Measurements from ENCODE around the gene PARVA.

PARVA gene

GRCh38 chr11:12523180-12523924 is 146.0 kb downstream of the PARVA start:
- H3K27ac ChIP-seq (ENCODE audit: low read depth, low read length) = peak overlapping the region; percentile 21
- H3K9ac ChIP-seq (ENCODE audit: low read length) = no peak overlapping the region
- H3K4me1 ChIP-seq (ENCODE audit: control insufficient read depth, insufficient read depth, low read length) = no peaks in the 10 kb centered on the region
- no peak overlapping the region for H3K4me3 ChIP-seq (ENCODE audit: low read length)
- H3K36me3 ChIP-seq (ENCODE audit: control insufficient read depth, insufficient read depth, low read length) = peaks cover 9% of the 10 kb centered on the region
- H3K27me3 ChIP-seq (ENCODE audit: control insufficient read depth, insufficient read depth, low read length) = no peaks in the 10 kb centered on the region

DNA sequence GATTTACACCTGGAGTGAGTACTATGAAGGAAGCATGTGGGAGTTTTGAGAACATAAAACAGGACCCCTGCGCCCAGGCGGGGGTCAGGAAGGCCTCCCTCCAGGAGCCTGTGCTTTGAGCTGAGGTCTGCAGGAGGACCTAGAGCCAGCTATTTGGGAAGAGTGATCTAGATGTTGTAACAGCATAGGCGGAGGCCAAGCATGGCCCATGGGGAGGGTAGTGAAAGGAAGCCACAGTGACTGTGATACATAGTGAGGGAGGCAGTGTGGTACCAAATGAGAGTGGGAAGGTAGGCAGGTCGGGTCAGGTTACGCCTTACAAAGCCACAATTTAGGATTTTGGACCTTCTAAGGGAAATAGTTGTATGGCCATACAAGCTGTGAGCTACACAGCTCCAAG is 147.5 kb downstream of the PARVA start:
- Histone ChIP-seq H3K36me3 (ENCODE audit: control insufficient read depth, insufficient read depth, low read length) (peaks cover 9% of the 10 kb centered on the region), H3K4me1 (ENCODE audit: control insufficient read depth, insufficient read depth, low read length) (no peaks in the 10 kb centered on the region), H3K4me3 (ENCODE audit: low read length) (no peak overlapping the region), H3K27me3 (ENCODE audit: control insufficient read depth, insufficient read depth, low read length) (no peaks in the 10 kb centered on the region), H3K9ac (ENCODE audit: low read length) (no peak overlapping the region), H3K27ac (ENCODE audit: low read depth, low read length) (no peak overlapping the region)

- no peaks in the 10 kb centered on the region for H3K4me1 ChIP-seq (ENCODE audit: control insufficient read depth, insufficient read depth, low read length)
These were observed 148.2 kb downstream of the PARVA start for GRCh38 chr11:12525466-12526055.

DNA sequence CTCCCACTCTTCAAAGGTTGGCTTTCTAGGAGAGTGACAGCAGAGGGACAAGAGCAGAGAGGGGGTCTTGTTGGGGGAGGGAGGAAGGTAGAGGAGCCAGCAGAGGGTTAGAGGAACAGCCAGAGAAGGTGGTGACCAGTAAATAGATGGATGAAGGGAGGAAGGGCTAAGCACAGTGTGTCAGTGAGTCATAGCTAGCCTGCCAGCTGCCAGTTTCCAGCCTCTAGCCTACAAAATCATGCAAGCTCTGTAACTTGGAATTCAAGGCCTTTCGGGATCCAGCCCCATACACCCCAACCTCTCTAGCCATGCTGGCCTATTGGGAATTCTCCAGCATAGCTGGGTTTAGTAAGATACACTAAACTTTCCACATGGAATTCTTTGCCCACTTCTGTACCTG is 149.4 kb downstream of the PARVA start:
- H3K36me3 ChIP-seq (ENCODE audit: control insufficient read depth, insufficient read depth, low read length) = peaks cover 7% of the 10 kb centered on the region

More at GRCh38 chr11:12525466-12526055, 148.2 kb downstream of the PARVA start:
- Histone ChIP-seq H3K9ac (ENCODE audit: low read length) (no peak overlapping the region), H3K4me3 (ENCODE audit: low read length) (no peak overlapping the region), H3K27ac (ENCODE audit: low read depth, low read length) (peak overlapping the region; percentile 21), H3K27me3 (ENCODE audit: control insufficient read depth, insufficient read depth, low read length) (no peaks in the 10 kb centered on the region), H3K36me3 (ENCODE audit: control insufficient read depth, insufficient read depth, low read length) (peaks cover 9% of the 10 kb centered on the region)

DNA sequence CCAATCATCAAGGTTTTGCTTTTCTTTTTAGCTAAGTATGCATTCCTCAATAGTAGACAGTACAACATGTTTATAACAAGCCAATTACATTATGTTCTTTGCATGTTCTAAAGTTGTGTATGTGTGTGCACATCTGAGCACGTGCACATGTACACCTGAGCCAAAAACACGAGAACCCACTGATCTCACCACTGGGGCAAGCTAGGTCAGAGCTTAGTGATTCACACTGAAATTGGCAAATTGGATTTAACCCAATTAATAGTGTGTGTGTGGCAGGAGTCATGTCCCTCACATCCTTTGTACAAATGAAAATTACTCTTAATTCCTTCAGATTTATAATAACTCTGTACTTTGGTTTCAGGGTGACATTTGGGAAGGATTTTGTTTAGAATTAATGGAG is 151.1 kb downstream of the PARVA start:
- no peak overlapping the region for H3K27ac ChIP-seq (ENCODE audit: low read depth, low read length)
- H3K9ac ChIP-seq (ENCODE audit: low read length) = no peak overlapping the region
- H3K4me1 ChIP-seq (ENCODE audit: control insufficient read depth, insufficient read depth, low read length) = no peaks in the 10 kb centered on the region
- no peaks in the 10 kb centered on the region for H3K27me3 ChIP-seq (ENCODE audit: control insufficient read depth, insufficient read depth, low read length)
- no peak overlapping the region for H3K4me3 ChIP-seq (ENCODE audit: low read length)
- H3K36me3 ChIP-seq (ENCODE audit: control insufficient read depth, insufficient read depth, low read length) = peaks cover 7% of the 10 kb centered on the region

More for the DNA sequence above, 149.4 kb downstream of the PARVA start:
- no peak overlapping the region for H3K9ac ChIP-seq (ENCODE audit: low read length)
- peak overlapping the region; percentile 8 for H3K27ac ChIP-seq (ENCODE audit: low read depth, low read length)
- H3K27me3 ChIP-seq (ENCODE audit: control insufficient read depth, insufficient read depth, low read length) = no peaks in the 10 kb centered on the region
- H3K4me1 ChIP-seq (ENCODE audit: control insufficient read depth, insufficient read depth, low read length) = no peaks in the 10 kb centered on the region
- H3K4me3 ChIP-seq (ENCODE audit: low read length) = no peak overlapping the region

DNA sequence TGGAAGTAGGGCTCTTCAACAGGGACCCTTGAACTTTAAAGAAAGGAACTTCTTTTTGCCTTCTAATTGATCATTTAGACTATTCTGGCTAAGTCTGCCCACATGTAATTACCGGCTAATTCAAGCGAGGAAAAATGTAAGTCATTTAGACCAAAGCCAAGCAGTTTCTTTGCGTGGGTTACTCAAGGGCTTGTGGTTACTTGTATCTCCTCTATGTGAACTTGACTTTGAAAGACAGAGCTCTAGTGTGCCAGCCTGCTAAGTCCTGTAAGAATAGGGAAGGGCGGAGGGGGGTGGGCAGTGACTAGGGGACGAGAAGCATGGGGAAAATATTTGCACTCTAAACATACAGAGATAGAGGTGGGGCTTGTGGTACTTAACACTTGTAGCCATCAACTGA is 151.7 kb downstream of the PARVA start:
- Histone ChIP-seq H3K9ac (ENCODE audit: low read length) (no peak overlapping the region), H3K27ac (ENCODE audit: low read depth, low read length) (no peak overlapping the region), H3K27me3 (ENCODE audit: control insufficient read depth, insufficient read depth, low read length) (no peaks in the 10 kb centered on the region), H3K36me3 (ENCODE audit: control insufficient read depth, insufficient read depth, low read length) (peaks cover 7% of the 10 kb centered on the region), H3K4me1 (ENCODE audit: control insufficient read depth, insufficient read depth, low read length) (no peaks in the 10 kb centered on the region), H3K4me3 (ENCODE audit: low read length) (no peak overlapping the region)

GRCh38 chr11:12529793-12530192 is 152.4 kb downstream of the PARVA start:
- Histone ChIP-seq H3K27ac (ENCODE audit: low read depth, low read length) (no peak overlapping the region), H3K9ac (ENCODE audit: low read length) (no peak overlapping the region), H3K27me3 (ENCODE audit: control insufficient read depth, insufficient read depth, low read length) (no peaks in the 10 kb centered on the region), H3K4me1 (ENCODE audit: control insufficient read depth, insufficient read depth, low read length) (no peaks in the 10 kb centered on the region), H3K4me3 (ENCODE audit: low read length) (no peak overlapping the region), H3K36me3 (ENCODE audit: control insufficient read depth, insufficient read depth, low read length) (peaks cover 7% of the 10 kb centered on the region)

GRCh38 chr11:12531020-12531419 is 153.6 kb downstream of the PARVA start:
- Histone ChIP-seq H3K4me1 (ENCODE audit: control insufficient read depth, insufficient read depth, low read length) (no peaks in the 10 kb centered on the region), H3K4me3 (ENCODE audit: low read length) (no peak overlapping the region), H3K27ac (ENCODE audit: low read depth, low read length) (no peak overlapping the region), H3K27me3 (ENCODE audit: control insufficient read depth, insufficient read depth, low read length) (no peaks in the 10 kb centered on the region), H3K9ac (ENCODE audit: low read length) (no peak overlapping the region), H3K36me3 (ENCODE audit: control insufficient read depth, insufficient read depth, low read length) (peaks cover 7% of the 10 kb centered on the region)

- H3K36me3 ChIP-seq (ENCODE audit: control insufficient read depth, insufficient read depth, low read length) = peaks cover 7% of the 10 kb centered on the region
- no peak overlapping the region for H3K27ac ChIP-seq (ENCODE audit: low read depth, low read length)
- H3K27me3 ChIP-seq (ENCODE audit: control insufficient read depth, insufficient read depth, low read length) = no peaks in the 10 kb centered on the region
These were observed 154.3 kb downstream of the PARVA start for GRCh38 chr11:12531681-12532080.

DNA sequence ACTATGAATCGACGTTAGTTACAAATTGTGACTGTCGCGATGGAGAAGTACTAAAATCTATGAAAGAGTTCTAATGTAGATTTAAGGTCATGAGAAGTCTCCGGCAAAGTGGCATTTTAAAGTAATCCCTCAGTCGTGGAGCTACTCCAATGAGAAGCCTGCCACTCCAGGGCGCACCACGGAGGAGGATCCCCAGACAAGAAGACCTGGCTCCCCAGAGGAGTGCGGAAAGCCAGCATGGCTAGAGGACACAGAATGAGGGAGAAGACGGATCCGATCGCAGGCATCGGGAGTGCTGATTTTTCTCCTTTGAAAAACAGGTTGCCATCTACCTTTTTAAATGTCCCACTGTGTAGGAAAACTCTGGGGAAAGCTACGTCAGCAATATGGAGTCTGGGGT is 155.2 kb downstream of the PARVA start:
- H3K4me1 ChIP-seq (ENCODE audit: control insufficient read depth, insufficient read depth, low read length) = no peaks in the 10 kb centered on the region
- H3K9ac ChIP-seq (ENCODE audit: low read length) = no peak overlapping the region
- H3K27ac ChIP-seq (ENCODE audit: low read depth, low read length) = no peak overlapping the region
- H3K36me3 ChIP-seq (ENCODE audit: control insufficient read depth, insufficient read depth, low read length) = peaks cover 6% of the 10 kb centered on the region
- no peaks in the 10 kb centered on the region for H3K27me3 ChIP-seq (ENCODE audit: control insufficient read depth, insufficient read depth, low read length)
- H3K4me3 ChIP-seq (ENCODE audit: low read length) = no peak overlapping the region

More at GRCh38 chr11:12531681-12532080, 154.3 kb downstream of the PARVA start:
- no peak overlapping the region for H3K9ac ChIP-seq (ENCODE audit: low read length)
- H3K4me3 ChIP-seq (ENCODE audit: low read length) = no peak overlapping the region
- H3K4me1 ChIP-seq (ENCODE audit: control insufficient read depth, insufficient read depth, low read length) = no peaks in the 10 kb centered on the region

GRCh38 chr11:12534549-12534948 is 157.2 kb downstream of the PARVA start:
- Histone ChIP-seq H3K27me3 (ENCODE audit: control insufficient read depth, insufficient read depth, low read length) (no peaks in the 10 kb centered on the region), H3K36me3 (ENCODE audit: control insufficient read depth, insufficient read depth, low read length) (no peaks in the 10 kb centered on the region), H3K4me3 (ENCODE audit: low read length) (no peak overlapping the region), H3K27ac (ENCODE audit: low read depth, low read length) (no peak overlapping the region), H3K4me1 (ENCODE audit: control insufficient read depth, insufficient read depth, low read length) (peaks cover 13% of the 10 kb centered on the region), H3K9ac (ENCODE audit: low read length) (no peak overlapping the region)

DNA sequence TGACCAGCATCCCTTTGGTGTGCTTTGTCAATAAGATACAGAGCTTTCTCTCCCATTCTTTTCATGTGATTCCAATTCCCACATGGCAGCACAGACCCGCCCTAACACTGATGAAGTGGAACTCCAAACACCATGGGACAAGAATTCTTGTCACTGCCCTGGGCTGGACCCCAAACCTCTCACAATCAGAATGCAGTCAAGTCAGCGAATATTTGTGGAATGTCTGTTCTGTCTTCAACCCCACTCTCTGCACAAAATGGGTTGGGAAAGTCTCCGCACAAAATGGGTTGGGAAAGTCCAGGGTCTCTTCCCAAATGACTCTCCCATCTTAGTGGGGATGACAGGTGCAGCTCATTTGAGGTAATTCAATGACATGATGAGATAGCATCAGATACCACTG is 157.9 kb downstream of the PARVA start:
- Histone ChIP-seq H3K36me3 (ENCODE audit: control insufficient read depth, insufficient read depth, low read length) (no peaks in the 10 kb centered on the region), H3K4me3 (ENCODE audit: low read length) (no peak overlapping the region), H3K27me3 (ENCODE audit: control insufficient read depth, insufficient read depth, low read length) (no peaks in the 10 kb centered on the region), H3K4me1 (ENCODE audit: control insufficient read depth, insufficient read depth, low read length) (peaks cover 21% of the 10 kb centered on the region), H3K27ac (ENCODE audit: low read depth, low read length) (no peak overlapping the region), H3K9ac (ENCODE audit: low read length) (no peak overlapping the region)

- Histone ChIP-seq H3K4me3 (ENCODE audit: low read length) (no peak overlapping the region), H3K4me1 (ENCODE audit: control insufficient read depth, insufficient read depth, low read length) (peaks cover 32% of the 10 kb centered on the region), H3K9ac (ENCODE audit: low read length) (no peak overlapping the region), H3K27me3 (ENCODE audit: control insufficient read depth, insufficient read depth, low read length) (no peaks in the 10 kb centered on the region), H3K27ac (ENCODE audit: low read depth, low read length) (no peak overlapping the region), H3K36me3 (ENCODE audit: control insufficient read depth, insufficient read depth, low read length) (no peaks in the 10 kb centered on the region)
These were observed 159.2 kb downstream of the PARVA start for GRCh38 chr11:12536566-12536965.
